ENCODE results near the gene FLRT2.

Gene FLRT2

DNA sequence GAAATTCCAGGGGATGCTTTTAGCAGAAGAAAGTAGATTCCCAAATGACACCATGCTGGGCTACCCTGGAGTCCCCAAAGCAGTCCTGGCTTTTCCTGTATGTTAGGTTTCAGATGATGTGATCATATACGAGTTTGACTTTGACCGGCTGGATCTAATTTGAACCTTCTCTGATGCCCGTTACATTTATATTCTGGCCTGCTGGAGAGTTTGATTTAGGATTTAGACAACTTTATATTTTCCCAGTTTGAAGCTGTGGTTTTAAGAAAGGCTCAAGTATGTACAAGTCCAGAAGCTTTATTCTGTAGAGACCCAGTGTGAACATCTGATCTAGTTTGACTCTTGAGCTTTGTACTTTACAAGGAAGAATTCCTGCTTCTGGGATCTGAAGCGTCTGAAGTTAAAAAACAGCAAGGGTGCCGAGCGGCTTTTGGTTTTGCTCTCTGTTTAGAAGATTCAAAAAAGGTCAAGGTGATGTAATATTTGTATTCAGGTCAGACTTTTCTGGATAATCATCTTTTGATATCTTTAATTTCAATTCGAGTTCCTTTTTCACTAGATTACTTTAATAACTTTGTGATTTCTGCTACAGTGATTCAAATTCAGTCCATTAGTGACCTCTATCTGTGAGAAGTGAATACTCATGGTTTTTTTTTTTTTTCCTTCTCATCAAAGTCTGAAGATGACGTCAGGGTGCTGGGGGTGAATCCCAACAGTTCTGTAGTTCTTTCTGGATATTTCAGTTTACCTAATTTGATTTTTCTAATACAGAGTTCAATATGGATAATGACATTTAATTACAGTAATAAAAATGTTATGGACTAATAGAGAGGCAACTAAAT is 6.3 kb downstream of the FLRT2 start:
- peaks cover 3 to 5% of the 10 kb centered on the region in 2 donors for H3K4me1 ChIP-seq (ENCODE audit: control insufficient read depth in 1 of 2, insufficient read depth in 2 of 2, low read length in 2 of 2)
- H3K9ac ChIP-seq (ENCODE audit: low read depth in 1 of 2, low read length in 2 of 2) = no peak overlapping the region
- no peak overlapping the region for H3K27ac ChIP-seq (ENCODE audit: low read depth, low read length)
- peak overlapping the region in 1 of 2 donors; percentile 11 for H3K4me3 ChIP-seq (ENCODE audit: low read depth in 1 of 2, low read length in 2 of 2)
- peaks cover 0 to 5% of the 10 kb centered on the region in 2 donors for H3K9me3 ChIP-seq (ENCODE audit: control insufficient read depth in 1 of 2, low read length in 2 of 2)
- peaks cover 5 to 15% of the 10 kb centered on the region in 2 donors for H3K27me3 ChIP-seq (ENCODE audit: control insufficient read depth in 1 of 2, insufficient read depth in 2 of 2, low read length in 2 of 2)
- H3K36me3 ChIP-seq (ENCODE audit: control insufficient read depth in 1 of 2, insufficient read depth in 2 of 2, low read length in 2 of 2) = no peaks in the 10 kb centered on the region

DNA sequence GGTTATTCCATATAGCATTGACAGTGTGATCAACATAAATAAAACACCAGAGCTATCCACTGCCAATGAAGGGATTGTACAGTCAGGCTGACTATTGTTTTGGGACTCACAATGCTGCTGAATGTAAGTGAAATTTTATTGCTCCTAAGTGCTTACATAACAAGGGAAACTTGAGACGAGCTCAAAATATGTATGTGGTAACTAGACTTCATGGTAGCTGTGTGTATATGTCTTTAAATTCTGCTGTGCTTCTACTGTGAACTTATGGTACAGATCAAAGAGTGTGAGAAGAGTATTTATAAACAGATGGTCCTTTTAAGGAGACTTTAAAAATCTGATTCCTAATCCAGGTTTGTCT is 6.9 kb downstream of the FLRT2 start:
- no peaks in the 10 kb centered on the region for H3K36me3 ChIP-seq (ENCODE audit: control insufficient read depth in 1 of 2, insufficient read depth in 2 of 2, low read length in 2 of 2)
- H3K27me3 ChIP-seq (ENCODE audit: control insufficient read depth in 1 of 2, insufficient read depth in 2 of 2, low read length in 2 of 2) = peaks cover 2 to 15% of the 10 kb centered on the region in 2 donors
- no peak overlapping the region for H3K4me3 ChIP-seq (ENCODE audit: low read depth in 1 of 2, low read length in 2 of 2)
- no peak overlapping the region for H3K27ac ChIP-seq (ENCODE audit: low read depth, low read length)
- H3K4me1 ChIP-seq (ENCODE audit: control insufficient read depth in 1 of 2, insufficient read depth in 2 of 2, low read length in 2 of 2) = peaks cover 0 to 5% of the 10 kb centered on the region in 2 donors
- H3K9ac ChIP-seq (ENCODE audit: low read depth in 1 of 2, low read length in 2 of 2) = no peak overlapping the region
- H3K9me3 ChIP-seq (ENCODE audit: control insufficient read depth in 1 of 2, low read length in 2 of 2) = peaks cover 0 to 1% of the 10 kb centered on the region in 2 donors

DNA sequence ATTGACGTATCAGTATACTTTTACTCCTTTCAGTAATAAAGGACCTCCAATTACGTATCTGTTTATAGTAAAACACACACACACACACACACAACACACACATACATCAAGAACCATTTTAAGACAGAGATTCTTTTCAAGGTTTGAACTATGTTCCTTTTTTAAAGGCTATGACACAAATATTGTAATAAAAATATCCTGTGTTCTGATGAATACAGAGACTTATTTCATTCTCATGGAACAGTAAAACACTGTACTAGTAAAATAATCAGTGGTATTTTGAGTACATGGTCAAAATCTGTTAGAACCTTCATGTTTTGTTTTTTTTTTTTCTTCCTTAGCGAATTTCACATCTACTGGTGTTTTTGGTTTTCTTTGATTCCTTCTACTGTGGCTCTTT is 7.6 kb downstream of the FLRT2 start:
- H3K36me3 ChIP-seq (ENCODE audit: control insufficient read depth in 1 of 2, insufficient read depth in 2 of 2, low read length in 2 of 2) = no peaks in the 10 kb centered on the region
- H3K27me3 ChIP-seq (ENCODE audit: control insufficient read depth in 1 of 2, insufficient read depth in 2 of 2, low read length in 2 of 2) = peaks cover 0 to 10% of the 10 kb centered on the region in 2 donors
- H3K27ac ChIP-seq (ENCODE audit: low read depth, low read length) = no peak overlapping the region
- H3K9me3 ChIP-seq (ENCODE audit: control insufficient read depth in 1 of 2, low read length in 2 of 2) = no peaks in the 10 kb centered on the region
- H3K9ac ChIP-seq (ENCODE audit: low read depth in 1 of 2, low read length in 2 of 2) = no peak overlapping the region
- H3K4me1 ChIP-seq (ENCODE audit: control insufficient read depth in 1 of 2, insufficient read depth in 2 of 2, low read length in 2 of 2) = peaks cover 0 to 3% of the 10 kb centered on the region in 2 donors
- no peak overlapping the region for H3K4me3 ChIP-seq (ENCODE audit: low read depth in 1 of 2, low read length in 2 of 2)

DNA sequence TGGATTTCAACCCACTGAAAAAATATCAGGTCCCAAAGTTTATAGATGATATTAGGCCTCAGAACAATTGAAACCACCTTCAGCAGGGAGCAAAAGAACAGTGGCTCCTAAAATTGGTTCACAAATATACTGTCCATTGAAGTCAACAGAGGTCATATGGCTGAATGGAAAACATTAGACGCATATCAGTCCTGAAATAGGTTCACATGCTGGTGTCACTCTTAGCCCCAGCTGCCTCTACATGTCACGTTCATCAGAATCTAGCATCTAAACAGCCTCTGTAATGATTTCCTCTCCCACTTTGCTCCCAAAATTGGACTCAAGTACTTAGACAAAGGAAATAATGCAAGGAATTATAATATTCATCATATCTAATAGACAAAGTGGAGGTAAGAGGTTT is 8.7 kb downstream of the FLRT2 start:
- H3K9me3 ChIP-seq (ENCODE audit: control insufficient read depth in 1 of 2, low read length in 2 of 2) = no peaks in the 10 kb centered on the region
- H3K27ac ChIP-seq (ENCODE audit: low read depth, low read length) = no peak overlapping the region
- H3K4me1 ChIP-seq (ENCODE audit: control insufficient read depth in 1 of 2, insufficient read depth in 2 of 2, low read length in 2 of 2) = no peaks in the 10 kb centered on the region
- H3K36me3 ChIP-seq (ENCODE audit: control insufficient read depth in 1 of 2, insufficient read depth in 2 of 2, low read length in 2 of 2) = no peaks in the 10 kb centered on the region
- H3K27me3 ChIP-seq (ENCODE audit: control insufficient read depth in 1 of 2, insufficient read depth in 2 of 2, low read length in 2 of 2) = peaks cover 0 to 7% of the 10 kb centered on the region in 2 donors
- H3K4me3 ChIP-seq (ENCODE audit: low read depth in 1 of 2, low read length in 2 of 2) = no peak overlapping the region
- H3K9ac ChIP-seq (ENCODE audit: low read depth in 1 of 2, low read length in 2 of 2) = no peak overlapping the region

DNA sequence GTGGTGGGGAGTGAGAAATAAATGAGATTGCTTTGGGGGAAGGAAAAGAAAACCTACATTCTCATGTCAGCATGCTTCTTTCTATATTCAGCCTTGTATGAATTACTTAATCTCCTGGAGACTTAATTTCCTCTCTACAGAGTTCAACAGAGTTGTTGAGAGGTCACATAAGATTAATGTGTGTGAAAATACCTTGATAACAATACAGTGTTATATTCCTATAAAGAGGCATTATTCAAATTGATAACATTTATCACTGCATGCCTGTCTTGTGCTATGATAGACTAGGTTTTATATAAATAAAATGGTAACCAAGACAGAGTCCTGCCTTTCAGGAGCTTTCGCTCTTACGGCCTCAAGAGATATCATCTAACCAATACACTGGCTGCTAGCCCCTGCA is 9.6 kb downstream of the FLRT2 start:
- no peak overlapping the region for H3K4me3 ChIP-seq (ENCODE audit: low read depth in 1 of 2, low read length in 2 of 2)
- H3K9ac ChIP-seq (ENCODE audit: low read depth in 1 of 2, low read length in 2 of 2) = no peak overlapping the region

DNA sequence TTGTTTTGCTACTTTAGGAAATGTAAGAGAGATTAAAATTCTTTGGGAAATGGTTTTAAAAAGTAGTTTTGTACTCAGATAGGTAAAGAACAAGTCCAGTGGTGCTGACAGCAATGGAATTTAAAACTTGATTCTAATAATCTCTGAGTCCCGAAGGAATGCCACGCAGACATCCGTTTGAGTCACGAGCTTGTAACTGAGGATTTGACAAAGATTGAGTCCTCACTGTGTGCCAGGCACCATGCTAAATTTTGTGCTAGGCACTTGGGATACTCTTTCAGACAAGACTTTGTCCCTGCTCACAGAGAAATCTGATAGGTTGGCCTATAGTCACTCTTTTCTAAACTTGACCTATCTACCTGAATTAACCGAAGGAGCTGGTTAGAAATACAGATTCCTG is 12.7 kb downstream of the FLRT2 start:
- Histone ChIP-seq H3K9ac (ENCODE audit: low read depth in 1 of 2, low read length in 2 of 2) (no peak overlapping the region), H3K27me3 (ENCODE audit: control insufficient read depth in 1 of 2, insufficient read depth in 2 of 2, low read length in 2 of 2) (no peaks in the 10 kb centered on the region), H3K27ac (ENCODE audit: low read depth, low read length) (no peak overlapping the region), H3K36me3 (ENCODE audit: control insufficient read depth in 1 of 2, insufficient read depth in 2 of 2, low read length in 2 of 2) (no peaks in the 10 kb centered on the region), H3K4me3 (ENCODE audit: low read depth in 1 of 2, low read length in 2 of 2) (no peak overlapping the region), H3K4me1 (ENCODE audit: control insufficient read depth in 1 of 2, insufficient read depth in 2 of 2, low read length in 2 of 2) (no peaks in the 10 kb centered on the region), H3K9me3 (ENCODE audit: control insufficient read depth in 1 of 2, low read length in 2 of 2) (no peaks in the 10 kb centered on the region)

More for the DNA sequence above, 9.6 kb downstream of the FLRT2 start:
- Histone ChIP-seq H3K36me3 (ENCODE audit: control insufficient read depth in 1 of 2, insufficient read depth in 2 of 2, low read length in 2 of 2) (no peaks in the 10 kb centered on the region), H3K4me1 (ENCODE audit: control insufficient read depth in 1 of 2, insufficient read depth in 2 of 2, low read length in 2 of 2) (no peaks in the 10 kb centered on the region), H3K27ac (ENCODE audit: low read depth, low read length) (no peak overlapping the region), H3K27me3 (ENCODE audit: control insufficient read depth in 1 of 2, insufficient read depth in 2 of 2, low read length in 2 of 2) (peaks cover 0 to under 1% of the 10 kb centered on the region in 2 donors), H3K9me3 (ENCODE audit: control insufficient read depth in 1 of 2, low read length in 2 of 2) (no peaks in the 10 kb centered on the region)

DNA sequence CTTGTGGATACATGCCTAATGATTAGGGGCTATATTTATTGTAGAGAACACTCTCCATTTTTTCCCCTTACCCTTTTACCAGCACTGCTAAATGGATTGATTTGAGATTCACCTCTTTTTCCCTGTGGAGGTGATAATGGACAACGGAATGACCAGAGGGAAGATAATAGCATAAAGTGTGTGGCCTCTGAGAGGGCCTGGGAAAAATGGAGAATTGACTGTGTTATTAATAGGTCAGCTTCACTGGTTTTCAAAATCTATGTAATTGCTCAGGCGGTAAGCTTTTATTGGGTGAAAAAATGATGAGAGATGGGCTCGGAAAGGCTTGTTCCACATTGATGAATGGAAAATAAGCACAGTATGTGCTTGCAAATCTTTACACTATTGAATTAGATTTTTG is 15.8 kb downstream of the FLRT2 start:
- Histone ChIP-seq H3K9me3 (ENCODE audit: control insufficient read depth in 1 of 2, low read length in 2 of 2) (no peaks in the 10 kb centered on the region), H3K4me3 (ENCODE audit: low read depth in 1 of 2, low read length in 2 of 2) (no peak overlapping the region), H3K27ac (ENCODE audit: low read depth, low read length) (no peak overlapping the region), H3K36me3 (ENCODE audit: control insufficient read depth in 1 of 2, insufficient read depth in 2 of 2, low read length in 2 of 2) (no peaks in the 10 kb centered on the region), H3K9ac (ENCODE audit: low read depth in 1 of 2, low read length in 2 of 2) (no peak overlapping the region), H3K27me3 (ENCODE audit: control insufficient read depth in 1 of 2, insufficient read depth in 2 of 2, low read length in 2 of 2) (no peaks in the 10 kb centered on the region), H3K4me1 (ENCODE audit: control insufficient read depth in 1 of 2, insufficient read depth in 2 of 2, low read length in 2 of 2) (no peaks in the 10 kb centered on the region)

DNA sequence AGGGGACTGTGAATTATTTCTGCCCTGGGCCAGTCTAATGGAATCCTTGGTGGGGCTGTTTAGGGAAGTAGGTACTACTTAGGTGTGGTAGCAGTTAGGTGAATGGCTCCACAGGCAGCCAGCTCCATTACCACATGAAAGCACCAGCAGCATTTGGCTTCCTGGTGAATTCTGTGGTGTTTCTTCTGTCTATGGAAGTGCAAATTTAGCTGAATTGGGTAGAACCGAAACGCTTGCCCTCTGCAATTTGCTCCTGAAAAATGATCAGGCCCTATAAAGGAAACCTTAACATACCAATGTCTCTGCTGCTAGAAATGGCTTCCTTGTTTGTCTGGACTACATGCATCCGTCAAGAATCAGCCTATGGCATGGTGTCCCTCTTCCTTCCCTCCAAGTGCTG is 16.4 kb downstream of the FLRT2 start:
- no peaks in the 10 kb centered on the region for H3K4me1 ChIP-seq (ENCODE audit: control insufficient read depth in 1 of 2, insufficient read depth in 2 of 2, low read length in 2 of 2)
- no peaks in the 10 kb centered on the region for H3K27me3 ChIP-seq (ENCODE audit: control insufficient read depth in 1 of 2, insufficient read depth in 2 of 2, low read length in 2 of 2)
- no peak overlapping the region for H3K9ac ChIP-seq (ENCODE audit: low read depth in 1 of 2, low read length in 2 of 2)
- no peak overlapping the region for H3K27ac ChIP-seq (ENCODE audit: low read depth, low read length)
- no peaks in the 10 kb centered on the region for H3K36me3 ChIP-seq (ENCODE audit: control insufficient read depth in 1 of 2, insufficient read depth in 2 of 2, low read length in 2 of 2)
- no peak overlapping the region for H3K4me3 ChIP-seq (ENCODE audit: low read depth in 1 of 2, low read length in 2 of 2)
- H3K9me3 ChIP-seq (ENCODE audit: control insufficient read depth in 1 of 2, low read length in 2 of 2) = no peaks in the 10 kb centered on the region

DNA sequence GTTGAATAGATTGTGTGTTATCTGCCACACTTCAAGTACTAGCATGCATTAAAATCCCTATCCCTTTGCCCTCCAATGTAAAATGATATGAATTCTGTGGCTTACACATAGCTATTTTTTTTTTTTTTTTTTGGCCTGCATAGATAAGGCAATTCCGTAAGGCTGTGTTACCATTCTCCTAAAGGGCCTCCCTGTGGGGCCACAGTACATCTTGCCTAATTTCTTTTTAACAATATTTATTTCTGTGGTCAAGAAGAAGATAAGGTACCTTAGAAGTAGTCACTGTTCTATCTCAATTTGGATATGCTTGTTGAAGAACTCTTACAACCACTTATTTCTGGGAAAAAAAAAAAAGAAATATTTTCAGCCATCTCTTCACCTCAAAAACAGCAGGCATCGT is 19.8 kb downstream of the FLRT2 start:
- Histone ChIP-seq H3K4me3 (ENCODE audit: low read depth in 1 of 2, low read length in 2 of 2) (no peak overlapping the region), H3K9me3 (ENCODE audit: control insufficient read depth in 1 of 2, low read length in 2 of 2) (peaks cover 0 to under 1% of the 10 kb centered on the region in 2 donors), H3K27ac (ENCODE audit: low read depth, low read length) (no peak overlapping the region), H3K9ac (ENCODE audit: low read depth in 1 of 2, low read length in 2 of 2) (no peak overlapping the region), H3K4me1 (ENCODE audit: control insufficient read depth in 1 of 2, insufficient read depth in 2 of 2, low read length in 2 of 2) (no peaks in the 10 kb centered on the region), H3K27me3 (ENCODE audit: control insufficient read depth in 1 of 2, insufficient read depth in 2 of 2, low read length in 2 of 2) (no peaks in the 10 kb centered on the region), H3K36me3 (ENCODE audit: control insufficient read depth in 1 of 2, insufficient read depth in 2 of 2, low read length in 2 of 2) (no peaks in the 10 kb centered on the region)

DNA sequence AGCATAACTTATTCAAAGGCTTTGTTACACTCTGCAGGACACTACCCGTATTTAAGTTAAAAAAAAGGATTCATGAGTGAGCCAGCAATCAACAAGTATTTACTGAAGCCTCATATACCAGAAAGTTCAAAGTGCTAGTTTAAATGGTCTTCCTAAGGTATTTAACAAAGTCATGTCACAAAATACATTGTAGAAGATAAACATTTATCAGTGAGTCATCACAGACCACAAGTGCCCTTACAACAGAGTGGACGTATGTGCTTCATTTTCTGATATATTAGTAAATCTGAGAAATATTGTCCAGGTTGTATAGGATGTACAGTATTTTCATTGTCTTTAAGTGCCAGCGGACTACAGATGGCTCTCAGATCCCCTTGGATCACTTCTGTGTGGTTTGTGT is 24.2 kb downstream of the FLRT2 start:
- H3K36me3 ChIP-seq (ENCODE audit: control insufficient read depth in 1 of 2, insufficient read depth in 2 of 2, low read length in 2 of 2) = no peaks in the 10 kb centered on the region

More for the DNA sequence above, 24.2 kb downstream of the FLRT2 start:
- no peak overlapping the region for H3K9ac ChIP-seq (ENCODE audit: low read depth in 1 of 2, low read length in 2 of 2)
- H3K9me3 ChIP-seq (ENCODE audit: control insufficient read depth in 1 of 2, low read length in 2 of 2) = peaks cover 3 to 4% of the 10 kb centered on the region in 2 donors
- no peaks in the 10 kb centered on the region for H3K4me1 ChIP-seq (ENCODE audit: control insufficient read depth in 1 of 2, insufficient read depth in 2 of 2, low read length in 2 of 2)
- no peak overlapping the region for H3K27ac ChIP-seq (ENCODE audit: low read depth, low read length)
- no peaks in the 10 kb centered on the region for H3K27me3 ChIP-seq (ENCODE audit: control insufficient read depth in 1 of 2, insufficient read depth in 2 of 2, low read length in 2 of 2)
- no peak overlapping the region for H3K4me3 ChIP-seq (ENCODE audit: low read depth in 1 of 2, low read length in 2 of 2)
